IMR-90 (cell line): ENCODE data around the gene PRPF40A. TPM values are rescaled to one million over a fixed set of nuclear protein-coding genes. Genes with fewer than 3 reads are reported as not detected.

Experiments
- ATAC-seq: fragments of 200-7000 bp; cut with Tn5 transposase; 2 replicates; pipeline ENCODE4 v1.9.1; 2020; ENCODE audit warnings: low read depth, mild to moderate bottlenecking, moderate library complexity
- BruUV-seq: library from RNA; stranded (reverse); fragments of 400-500 nt; replicated peaks from 2 replicates; lab custom pipeline; 2021; lab: Mats Ljungman, UMichigan
- CTCF ChIA-PET: fragments of 300-600 bp; formaldehyde crosslinking; extraction: SDS; loops from one replicate; lab custom pipeline; 2021; ENCODE audit warnings: antibody characterized with exemption; lab: Yijun Ruan, JAX
- POLR2A ChIA-PET: fragments of 300-600 bp; sonication (Branson Sonifier 250); formaldehyde crosslinking; loops from one replicate; lab custom pipeline; 2022; ENCODE audit warnings: antibody characterized with exemption; ENCODE audit not compliant: unreplicated experiment; lab: Charles Lee
- DNase-seq: peaks from one replicate; pipeline ENCODE4 v3.0.0; 2013
- H2AFZ ChIP-seq: replicated peaks from 2 replicates; pipeline ENCODE3; 2013; ENCODE audit warnings: low read length, mild to moderate bottlenecking; ENCODE audit not compliant: poor library complexity
- H2AK5ac ChIP-seq: 2 replicates; pipeline ENCODE4 v1.6.1; 2013; ENCODE audit warnings: low read depth, low read length, inconsistent platforms
- H2AK9ac ChIP-seq: replicated peaks from 2 replicates; pipeline ENCODE3; 2013; ENCODE audit warnings: mild to moderate bottlenecking, low read depth, low read length, moderate library complexity; ENCODE audit not compliant: poor library complexity
- H2BK120ac ChIP-seq: 2 replicates; pipeline ENCODE4 v1.6.1; 2013; ENCODE audit warnings: low read depth, low read length, inconsistent platforms
- H2BK15ac ChIP-seq: 3 replicates; pipeline ENCODE4 v1.6.1; 2013; ENCODE audit warnings: low read depth, low read length, inconsistent platforms
- H2BK20ac ChIP-seq: 2 replicates; pipeline ENCODE4 v1.6.1; 2013; ENCODE audit warnings: low read depth, mild to moderate bottlenecking, inconsistent platforms, low read length, moderate library complexity
- H2BK5ac ChIP-seq: 2 replicates; pipeline ENCODE4 v1.6.1; 2013; ENCODE audit warnings: mild to moderate bottlenecking, low read depth, low read length, inconsistent platforms; ENCODE audit not compliant: poor library complexity, severe bottlenecking
- H3K14ac ChIP-seq: replicated peaks from 2 replicates; pipeline ENCODE4 v1.6.1; 2013; ENCODE audit warnings: low read depth, low read length, inconsistent platforms
- H3K18ac ChIP-seq: 2 replicates; pipeline ENCODE4 v1.6.1; 2013; ENCODE audit warnings: low read depth, low read length, control low read depth
- H3K23ac ChIP-seq: 2 replicates; pipeline ENCODE4 v1.6.1; 2013; ENCODE audit warnings: low read depth, low read length, inconsistent platforms
- H3K27ac ChIP-seq: 2 replicates; pipeline ENCODE4 v1.5.1; 2013; ENCODE audit warnings: mild to moderate bottlenecking, control low read depth, low read length; ENCODE audit not compliant: insufficient read depth
- H3K27me3 ChIP-seq: 2 replicates; pipeline ENCODE4 v1.6.1; 2013; ENCODE audit warnings: low read length; ENCODE audit not compliant: control insufficient read depth, insufficient read depth
- H3K36me3 ChIP-seq: 2 replicates; pipeline ENCODE4 v1.6.1; 2013; ENCODE audit warnings: low read length, mixed read lengths; ENCODE audit not compliant: control insufficient read depth, insufficient read depth
- H3K4ac ChIP-seq: 2 replicates; pipeline ENCODE4 v1.6.1; 2013; ENCODE audit warnings: low read depth, low read length, inconsistent platforms
- H3K4me1 ChIP-seq: 2 replicates; pipeline ENCODE4 v1.6.1; 2013; ENCODE audit warnings: low read length, mixed read lengths; ENCODE audit not compliant: control insufficient read depth, insufficient read depth
- H3K4me2 ChIP-seq: 2 replicates; pipeline ENCODE4 v1.6.1; 2013; ENCODE audit warnings: low read depth, mild to moderate bottlenecking, control low read depth, low read length, moderate library complexity
- H3K4me3 ChIP-seq: 2 replicates; pipeline ENCODE4 v1.5.1; 2013; ENCODE audit warnings: low read depth, mild to moderate bottlenecking, control low read depth, low read length, moderate library complexity; ENCODE audit not compliant: insufficient read depth
- H3K56ac ChIP-seq: 2 replicates; pipeline ENCODE4 v1.6.1; 2013; ENCODE audit warnings: low read length, inconsistent platforms; ENCODE audit not compliant: insufficient read depth; ENCODE audit errors: extremely low read depth
- H3K79me1 ChIP-seq, 2 experiments: 2 replicates each; pipeline ENCODE4 v1.6.1; 2013; ENCODE audit warnings: low read length in 2 of 2, inconsistent platforms in 1 of 2, low read depth in 1 of 2
- H3K9ac ChIP-seq: 2 replicates; pipeline ENCODE4 v1.6.1; 2013; ENCODE audit warnings: low read depth, low read length, control low read depth
- H3K9me1 ChIP-seq: 2 replicates; pipeline ENCODE4 v1.6.1; 2013; ENCODE audit warnings: low read length, inconsistent platforms; ENCODE audit not compliant: insufficient read depth
- H3K9me3 ChIP-seq: 2 replicates; pipeline ENCODE4 v1.6.1; 2013; ENCODE audit warnings: low read length; ENCODE audit not compliant: control insufficient read depth, insufficient read depth
- H4K20me1 ChIP-seq: 2 replicates; pipeline ENCODE4 v1.6.1; 2013; ENCODE audit warnings: low read length, inconsistent platforms; ENCODE audit not compliant: insufficient read depth
- H4K5ac ChIP-seq: 2 replicates; pipeline ENCODE4 v1.6.1; 2013; ENCODE audit warnings: mild to moderate bottlenecking, low read depth, low read length, control low read depth
- H4K8ac ChIP-seq, 2 experiments: 2 replicates each; pipeline ENCODE4 v1.6.1; 2013; ENCODE audit warnings: low read depth in 2 of 2, low read length in 2 of 2, control low read depth in 1 of 2, inconsistent platforms in 1 of 2
- H4K91ac ChIP-seq: 2 replicates; pipeline ENCODE4 v1.6.1; 2013; ENCODE audit warnings: low read depth, low read length, inconsistent platforms; ENCODE audit not compliant: insufficient read depth
- CTCF ChIP-seq: conservative IDR thresholded peaks from 2 replicates; pipeline ENCODE4 v1.5.1; 2012; ENCODE audit warnings: mild to moderate bottlenecking, low read depth, low read length, improper control_type of control experiment
- NFE2L2 ChIP-seq: fragments of 150-350 bp; IDR thresholded peaks from 2 replicates; pipeline ENCODE4 v1.6.1; 2016; ENCODE audit warnings: low read depth, mild to moderate bottlenecking, low read length
- WGBS, 2 experiments: methylation state at CpG; one replicate each; pipeline versions ENCODE4 v1.1.5 to v1.1.7; 2013; ENCODE audit warnings: missing lambda C conversion rate in 2 of 2; ENCODE audit not compliant: insufficient read length in 1 of 2; ENCODE audit errors: extremely low coverage in 2 of 2; 5-methylcytosine and 5-hydroxymethylcytosine counted together
- dilution Hi-C: fragments of 300-500 bp; cut with HindIII; formaldehyde crosslinking; loops from one replicate; pipeline ENCODE4 v1.14.3; 2018; ENCODE audit warnings: low sequenced_read_pairs; ENCODE audit not compliant: unreplicated experiment
- in situ Hi-C: fragments of 300-500 bp; cut with MboI; formaldehyde crosslinking; loops from 3 replicates; pipeline ENCODE4 v1.14.3; 2019; ENCODE audit warnings: low sequenced_read_pairs, inconsistent platforms, mixed read lengths
- intact Hi-C: fragments of 100-400 bp; cut with micrococcal nuclease; formaldehyde crosslinking; loops from 2 replicates; pipeline ENCODE4 v1.10.0; 2022
- polyA plus RNA-seq, 3 experiments: library from polyadenylated mRNA; depleted of rRNA; stranded (reverse); fragments of >200 nt; gene quantifications; 2 replicates each; pipeline ENCODE4 v1.2.3, GENCODE V29; 2012; ENCODE audit warnings: low replicate concordance in 1 of 3
- total RNA-seq: library from RNA; depleted of rRNA; stranded (reverse); fragments of >200 nt; gene quantifications from 2 replicates; pipeline ENCODE4 v1.2.3, GENCODE V29; 2012

PRPF40A gene
- total and polyA plus RNA-seq, 2 of the 4 experiments (the other 2 are of a cell fraction), result 49.1 to 150 TPM

DNA sequence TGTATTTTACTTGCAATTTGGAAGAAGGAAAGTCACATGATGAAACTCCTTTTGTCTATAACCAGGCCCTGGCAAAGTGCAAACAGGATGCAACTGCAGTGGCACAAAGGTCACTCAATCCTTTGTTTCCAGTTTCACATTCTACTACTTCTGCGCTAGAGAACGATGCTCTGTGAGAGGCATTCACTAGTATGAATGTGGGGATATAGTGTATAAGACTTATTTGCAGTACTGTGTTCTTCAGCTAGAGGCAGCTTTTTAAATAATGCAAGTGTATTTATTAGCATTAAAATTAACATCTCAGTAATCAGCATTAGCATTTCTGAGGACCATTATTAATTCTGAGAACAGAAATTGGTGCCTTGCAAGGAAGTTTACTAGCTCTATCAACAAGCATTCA, 68.9 kb downstream of the PRPF40A start:
- Histone ChIP-seq H4K8ac (no peak overlapping the region), H4K91ac (no peak overlapping the region), H2AFZ (no peak overlapping the region), H3K56ac (no peak overlapping the region), H2BK120ac (no peak overlapping the region), H3K4me1 (peaks cover 3% of the 10 kb centered on the region; the same call in 1 of the 2 replicates), H3K14ac (no peak overlapping the region), H3K79me1 (peaks cover 0 to 4% of the 10 kb centered on the region in 2 experiments; a peak in 2 of 4 replicates), H3K18ac (no peak overlapping the region), H3K27ac (no peak overlapping the region), H3K4ac (no peak overlapping the region), H3K4me3 (no peak overlapping the region), H2BK15ac (no peak overlapping the region), H3K36me3 (peaks cover 3% of the 10 kb centered on the region), H2AK5ac (no peak overlapping the region), H3K9ac (no peak overlapping the region), H4K20me1 (no peaks in the 10 kb centered on the region), H2AK9ac (no peak overlapping the region), H2BK5ac (no peak overlapping the region), H3K27me3 (no peaks in the 10 kb centered on the region), H4K5ac (no peak overlapping the region), H3K23ac (no peak overlapping the region), H3K9me1 (peaks cover 8% of the 10 kb centered on the region; the same call in 1 of the 2 replicates), H2BK20ac (no peak overlapping the region), H3K4me2 (no peak overlapping the region), H3K9me3 (no peaks in the 10 kb centered on the region)
- in situ Hi-C loops (no loop called here), intact Hi-C loops (no loop called here), dilution Hi-C loops (loop anchor here (25.0 kb wide), 1 partner anchor 461 kb away; the partner anchor contains the start of gene STAM2)
- WGBS, 2 experiments, result no CpG with 5 or more reads among the region's 2 CpGs
- DNase-seq (peak; percentile 32), ATAC-seq (peak; percentile 46; the same call in 1 of the 2 replicates)
- BruUV-seq, result TSS peak; percentile 60
- TF ChIP-seq NFE2L2 (no peak), CTCF (peak; percentile 28; the same call in 1 of the 2 replicates)
- CTCF ChIA-PET, result interaction anchor here (0.7 to 2.2 kb wide), 3 partner anchors 13 to 459 kb away, joined by 3 to 10 read pairs (median 3); no protein-coding TSS in a partner anchor
- POLR2A ChIA-PET, result no interaction called here
